ENCODE measurements around the gene LRRFIP1.
"Not testable (repeated sequence)": the region's sequence is repeated elsewhere in the genome, so short reads cannot be mapped to it uniquely, and the experiment has no call there.

Gene LRRFIP1

DNA sequence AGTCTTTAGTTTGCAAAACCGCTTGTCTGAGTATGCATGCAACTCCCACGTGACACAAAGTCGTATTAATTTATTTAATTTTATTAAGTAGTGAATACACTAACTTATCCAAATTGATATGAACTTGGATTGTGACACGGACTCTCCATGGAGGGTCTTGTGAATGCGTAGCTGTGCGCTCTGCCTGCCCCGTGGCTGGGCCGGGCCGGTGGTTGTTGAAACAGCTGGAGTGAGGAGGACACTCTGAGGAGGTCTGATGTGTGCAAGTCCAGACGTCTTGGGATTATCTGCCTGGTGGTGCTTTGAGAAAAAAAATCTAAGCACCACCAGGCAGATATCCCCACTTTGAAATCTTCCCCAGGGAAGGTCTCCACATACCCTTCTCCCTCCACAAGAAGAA lies 130.2 kb downstream of the LRRFIP1 start:
- DNase-seq (ENCODE audit: low read depth) = no peak
- TF ChIP-seq, protein P1, sequence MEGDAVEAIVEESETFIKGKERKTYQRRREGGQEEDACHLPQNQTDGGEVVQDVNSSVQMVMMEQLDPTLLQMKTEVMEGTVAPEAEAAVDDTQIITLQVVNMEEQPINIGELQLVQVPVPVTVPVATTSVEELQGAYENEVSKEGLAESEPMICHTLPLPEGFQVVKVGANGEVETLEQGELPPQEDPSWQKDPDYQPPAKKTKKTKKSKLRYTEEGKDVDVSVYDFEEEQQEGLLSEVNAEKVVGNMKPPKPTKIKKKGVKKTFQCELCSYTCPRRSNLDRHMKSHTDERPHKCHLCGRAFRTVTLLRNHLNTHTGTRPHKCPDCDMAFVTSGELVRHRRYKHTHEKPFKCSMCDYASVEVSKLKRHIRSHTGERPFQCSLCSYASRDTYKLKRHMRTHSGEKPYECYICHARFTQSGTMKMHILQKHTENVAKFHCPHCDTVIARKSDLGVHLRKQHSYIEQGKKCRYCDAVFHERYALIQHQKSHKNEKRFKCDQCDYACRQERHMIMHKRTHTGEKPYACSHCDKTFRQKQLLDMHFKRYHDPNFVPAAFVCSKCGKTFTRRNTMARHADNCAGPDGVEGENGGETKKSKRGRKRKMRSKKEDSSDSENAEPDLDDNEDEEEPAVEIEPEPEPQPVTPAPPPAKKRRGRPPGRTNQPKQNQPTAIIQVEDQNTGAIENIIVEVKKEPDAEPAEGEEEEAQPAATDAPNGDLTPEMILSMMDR (IDR thresholded peaks at IDR 0.05; ENCODE audit: low read length, missing control alignments) = no peak
- no peak overlapping the region for H3K4me3 ChIP-seq (replicated peaks; ENCODE audit: low read depth, low read length)

DNA sequence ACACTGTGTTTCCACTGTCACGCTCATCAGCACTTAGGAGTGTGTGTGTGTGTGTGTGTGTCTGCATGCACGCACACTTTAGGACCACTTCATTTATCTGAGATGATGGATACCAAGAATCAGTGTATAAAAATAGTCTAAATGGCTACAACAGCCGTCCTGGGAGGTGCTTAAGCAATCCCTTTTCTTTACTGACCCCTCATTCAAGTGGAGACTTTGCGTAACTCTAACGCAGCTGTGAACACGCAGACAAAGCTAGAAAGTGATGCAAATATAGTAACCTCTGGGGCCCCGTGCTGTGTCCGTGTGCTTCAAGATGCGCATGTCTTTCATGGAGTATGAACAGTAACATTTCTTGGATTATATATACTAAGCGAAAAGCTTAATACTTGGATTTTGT lies 130.8 kb downstream of the LRRFIP1 start:
- TF ChIP-seq, protein P1 (IDR thresholded peaks at IDR 0.05; ENCODE audit: low read length, missing control alignments) = no peak
- DNase-seq (ENCODE audit: low read depth) = no peak
- H3K4me3 ChIP-seq (replicated peaks; ENCODE audit: low read depth, low read length) = no peak overlapping the region

DNA sequence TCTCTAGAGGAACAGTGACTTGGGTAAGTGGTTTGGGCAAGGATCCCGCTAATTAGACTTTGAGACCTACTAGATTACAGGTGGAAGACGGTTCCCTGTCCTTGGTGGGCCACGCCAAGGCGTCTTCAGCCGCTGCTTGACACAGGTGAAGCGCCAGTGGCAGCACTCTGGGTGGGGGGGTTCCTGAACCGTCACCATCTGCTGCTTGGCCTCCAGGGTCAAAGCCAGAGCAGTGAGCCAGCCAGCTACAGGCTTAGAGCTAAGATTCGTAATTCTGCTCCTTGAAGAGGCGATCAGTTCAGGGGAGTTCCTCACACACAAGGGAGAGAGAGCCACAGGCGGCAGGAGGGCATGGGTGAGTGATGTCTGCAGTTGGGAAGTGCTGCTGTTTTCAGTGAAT lies 131.8 kb downstream of the LRRFIP1 start:
- DNase-seq (ENCODE audit: low read depth) = no peak
- H3K4me3 ChIP-seq (replicated peaks; ENCODE audit: low read depth, low read length) = no peak overlapping the region
- TF ChIP-seq, protein P1 (IDR thresholded peaks at IDR 0.05; ENCODE audit: low read length, missing control alignments) = no peak

DNA sequence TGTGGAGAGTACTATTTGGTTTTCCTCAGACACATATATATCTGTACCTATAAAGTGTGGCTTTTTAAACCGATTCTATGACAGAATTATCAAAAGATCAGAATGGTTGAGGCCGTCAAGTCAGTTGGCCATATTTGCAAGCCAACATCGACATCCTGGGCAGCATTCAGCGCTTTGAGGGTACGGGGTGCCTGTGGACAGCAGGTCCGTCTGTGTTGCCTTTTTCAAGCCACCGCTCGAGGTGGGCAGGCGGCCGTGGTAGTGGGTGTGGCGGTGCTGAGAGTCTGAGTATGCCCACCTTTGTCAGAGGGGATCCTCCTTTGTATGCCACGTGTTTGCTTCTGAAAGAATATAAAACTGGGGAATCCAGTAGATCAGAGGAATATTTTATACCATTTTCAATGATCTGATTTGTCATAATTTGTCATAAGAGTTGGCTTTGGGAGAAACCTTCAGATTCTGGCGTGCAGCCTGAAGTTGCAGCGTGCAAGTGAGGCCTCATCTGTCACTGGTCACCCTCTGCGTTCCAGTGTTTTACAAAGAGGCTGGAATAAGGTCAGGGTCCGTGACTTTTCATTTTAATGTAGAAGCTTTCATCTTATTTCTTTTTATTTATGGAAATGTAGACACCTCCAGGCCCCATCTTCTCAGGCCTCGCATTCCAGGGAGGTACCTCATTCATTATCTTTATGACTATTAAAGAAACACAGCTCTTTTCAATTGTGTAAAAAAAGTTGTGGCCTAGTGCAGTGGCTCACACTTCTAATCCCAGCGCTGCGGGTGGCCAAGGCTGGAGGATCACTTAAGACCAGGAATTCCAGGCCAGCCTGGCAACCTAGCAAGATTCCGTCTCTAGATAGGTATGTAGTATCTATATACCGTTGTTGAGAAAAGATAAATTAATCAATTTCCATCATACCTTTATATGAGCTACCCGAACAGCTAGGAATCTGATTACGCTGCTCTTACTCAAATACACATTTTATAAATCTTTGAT lies 133.4 kb downstream of the LRRFIP1 start:
- H3K4me3 ChIP-seq (replicated peaks; ENCODE audit: low read depth, low read length) = no peak overlapping the region
- TF ChIP-seq, protein P1 (IDR thresholded peaks at IDR 0.05; ENCODE audit: low read length, missing control alignments) = no peak
- no peak for DNase-seq (ENCODE audit: low read depth)

DNA sequence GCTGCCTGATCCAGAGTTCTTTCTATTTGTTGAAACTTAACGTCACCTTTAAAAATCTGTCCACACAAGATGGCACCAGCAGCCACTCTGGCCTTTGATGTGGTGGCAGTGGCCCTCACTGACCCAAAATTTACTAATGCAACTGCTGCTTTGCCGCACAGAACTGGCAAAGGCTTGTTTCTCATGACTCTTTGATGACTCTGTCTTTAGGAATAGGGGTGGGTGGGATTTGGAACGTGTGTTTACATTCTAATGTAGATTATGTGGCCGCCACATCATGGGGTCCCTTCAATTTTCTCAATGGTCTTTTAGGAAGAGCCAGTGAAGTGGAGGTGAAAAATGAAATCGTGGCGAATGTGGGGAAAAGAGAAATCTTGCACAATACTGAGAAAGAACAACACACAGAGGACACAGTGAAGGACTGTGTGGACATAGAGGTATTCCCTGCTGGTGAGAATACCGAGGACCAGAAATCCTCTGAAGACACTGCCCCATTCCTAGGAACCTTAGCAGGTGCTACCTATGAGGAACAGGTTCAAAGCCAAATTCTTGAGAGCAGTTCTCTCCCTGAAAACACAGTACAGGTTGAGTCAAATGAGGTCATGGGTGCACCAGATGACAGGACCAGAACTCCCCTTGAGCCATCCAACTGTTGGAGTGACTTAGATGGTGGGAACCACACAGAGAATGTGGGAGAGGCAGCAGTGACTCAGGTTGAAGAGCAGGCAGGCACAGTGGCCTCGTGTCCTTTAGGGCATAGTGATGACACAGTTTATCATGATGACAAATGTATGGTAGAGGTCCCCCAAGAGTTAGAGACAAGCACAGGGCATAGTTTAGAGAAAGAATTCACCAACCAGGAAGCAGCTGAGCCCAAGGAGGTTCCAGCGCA lies 135.2 kb downstream of the LRRFIP1 start:
- H3K4me3 ChIP-seq (replicated peaks; ENCODE audit: low read depth, low read length); DNase-seq (ENCODE audit: low read depth): not testable (repeated sequence)

DNA sequence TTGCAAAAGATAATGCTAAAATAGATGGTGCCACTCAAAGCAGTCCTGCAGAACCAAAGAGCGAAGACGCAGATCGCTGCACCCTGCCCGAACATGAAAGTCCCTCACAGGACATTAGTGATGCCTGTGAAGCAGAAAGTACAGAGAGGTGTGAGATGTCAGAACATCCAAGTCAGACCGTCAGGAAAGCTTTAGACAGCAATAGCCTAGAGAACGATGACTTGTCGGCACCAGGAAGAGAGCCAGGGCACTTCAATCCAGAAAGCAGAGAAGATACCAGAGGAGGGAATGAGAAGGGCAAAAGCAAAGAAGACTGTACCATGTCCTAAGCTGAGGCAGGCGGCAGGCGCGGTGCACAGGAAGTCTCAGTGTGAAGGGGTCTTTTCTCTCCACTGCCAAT lies 136.4 kb downstream of the LRRFIP1 start:
- H3K4me3 ChIP-seq (replicated peaks; ENCODE audit: low read depth, low read length) = no peak overlapping the region
- TF ChIP-seq, protein P1 (IDR thresholded peaks at IDR 0.05; ENCODE audit: low read length, missing control alignments) = no peak
- no peak for DNase-seq (ENCODE audit: low read depth)

DNA sequence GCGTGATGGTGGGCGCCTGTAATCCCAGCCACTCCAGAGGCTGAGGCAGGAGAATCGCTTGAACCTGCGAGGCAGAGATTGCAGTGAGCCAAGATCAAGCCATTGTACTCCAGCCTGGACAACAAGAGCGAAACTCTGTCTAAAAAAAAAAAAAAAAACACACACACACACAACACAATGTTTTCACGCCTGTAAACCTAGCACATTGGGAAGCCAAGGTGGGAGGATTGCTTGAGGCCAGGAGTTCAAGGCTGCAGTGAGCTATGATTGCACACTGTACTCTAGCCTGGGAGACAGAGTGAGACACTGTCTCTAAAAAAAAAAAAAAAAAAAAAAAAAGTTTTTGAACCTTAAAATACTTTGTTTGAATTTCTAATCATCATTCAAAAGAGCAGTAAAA lies 137.7 kb downstream of the LRRFIP1 start:
- H3K4me3 ChIP-seq (replicated peaks; ENCODE audit: low read depth, low read length); DNase-seq (ENCODE audit: low read depth): not testable (repeated sequence)
